ENCODE data around the gene ASPN.

DNA sequence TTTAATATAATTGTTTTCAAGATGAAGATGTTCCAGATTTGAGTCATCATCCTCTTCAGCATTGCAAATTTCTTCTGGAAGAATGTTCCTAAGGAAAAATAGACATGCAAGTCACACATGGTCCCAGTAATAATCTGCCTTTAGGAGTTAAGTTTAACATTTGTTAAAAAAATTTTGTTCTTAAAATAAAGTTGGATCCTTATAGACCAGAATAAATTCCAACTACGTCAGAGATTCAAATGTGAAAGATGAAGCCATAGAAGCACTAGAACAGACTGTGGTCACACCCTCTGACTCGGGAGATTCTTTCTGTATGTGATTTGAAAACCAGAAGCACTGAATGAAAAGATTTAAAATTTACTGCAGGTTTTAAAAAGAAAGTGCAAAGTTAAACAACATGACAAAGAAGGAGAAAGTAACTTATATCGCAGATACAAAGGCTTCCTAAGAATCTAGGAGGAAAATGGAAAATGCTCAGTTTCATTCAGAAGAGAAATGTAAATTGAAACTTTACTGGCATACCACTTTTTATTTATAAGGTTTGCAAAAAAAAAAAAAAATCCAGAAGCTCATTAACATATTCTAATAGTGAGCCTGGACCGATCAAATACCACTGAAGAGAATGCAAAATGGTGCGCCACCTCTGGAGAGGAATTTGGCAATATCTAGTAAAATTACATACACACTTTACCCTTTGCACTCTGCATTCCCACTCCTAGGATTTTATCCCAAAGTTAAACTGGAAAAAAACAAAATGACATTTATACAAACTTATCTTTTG is 14.3 kb upstream of the ASPN start:
- TF ChIP-seq CTCF (conservative IDR thresholded peaks at IDR 0.05; ENCODE audit: low read length): no peak
- no peak for TF ChIP-seq EZH2phosphoT487 (IDR thresholded peaks at IDR 0.05; ENCODE audit: borderline replicate concordance, low read depth, low read length)
